HCEC 1CT (cell line): ENCODE measurements around the gene MAMDC4.
"Not testable (repeated sequence)": the region's sequence is repeated elsewhere in the genome, so short reads cannot be mapped to it uniquely, and the experiment has no call there.

Experiments used
- DNase-seq: peaks from one replicate; pipeline ENCODE4 v3.0.0-alpha.2; 2017

Gene MAMDC4

DNA sequence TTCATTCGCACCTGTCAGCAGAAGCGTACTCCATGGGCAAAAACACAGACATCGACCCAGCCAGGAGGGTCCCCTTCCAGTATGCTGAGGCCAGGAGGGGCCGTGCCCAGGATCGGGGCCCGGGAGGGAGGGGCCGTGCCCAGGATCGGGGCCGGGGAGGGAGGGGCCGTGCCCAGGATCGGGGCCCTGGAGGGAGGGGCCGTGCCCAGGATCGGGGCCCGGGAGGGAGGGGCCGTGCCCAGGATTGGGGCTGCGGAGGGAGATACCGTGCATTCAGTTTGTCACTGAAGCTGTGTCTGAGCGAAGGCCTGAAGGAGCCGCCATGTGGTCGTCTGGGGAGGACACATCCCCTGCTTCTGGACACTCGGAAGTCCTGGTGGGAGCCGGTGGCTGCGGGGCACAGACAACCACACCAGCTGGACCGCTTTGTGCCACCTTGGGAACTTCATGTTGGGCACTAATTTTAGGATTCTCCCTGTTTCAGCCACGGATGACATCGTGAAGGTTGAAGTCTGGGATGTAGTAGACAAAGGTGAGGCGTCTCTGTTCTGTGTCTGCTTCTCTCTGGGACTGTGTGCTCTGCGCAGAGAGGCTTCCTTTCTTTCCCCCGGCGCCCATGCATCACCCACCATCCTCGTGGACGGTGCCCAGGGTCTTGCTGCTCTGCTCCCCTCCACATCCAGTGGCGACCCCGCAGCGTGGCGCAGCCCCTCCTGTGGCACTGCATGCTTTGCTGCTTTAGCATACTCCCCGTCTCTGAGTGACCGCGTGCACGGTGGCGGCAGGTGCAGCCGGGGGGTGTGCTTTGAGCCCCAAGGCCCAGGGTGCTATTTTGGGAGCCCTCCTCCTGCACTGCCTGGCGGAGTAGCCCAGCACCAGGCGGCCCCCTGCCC is 26.6 kb upstream of the MAMDC4 start:
- no peak for DNase-seq

DNA sequence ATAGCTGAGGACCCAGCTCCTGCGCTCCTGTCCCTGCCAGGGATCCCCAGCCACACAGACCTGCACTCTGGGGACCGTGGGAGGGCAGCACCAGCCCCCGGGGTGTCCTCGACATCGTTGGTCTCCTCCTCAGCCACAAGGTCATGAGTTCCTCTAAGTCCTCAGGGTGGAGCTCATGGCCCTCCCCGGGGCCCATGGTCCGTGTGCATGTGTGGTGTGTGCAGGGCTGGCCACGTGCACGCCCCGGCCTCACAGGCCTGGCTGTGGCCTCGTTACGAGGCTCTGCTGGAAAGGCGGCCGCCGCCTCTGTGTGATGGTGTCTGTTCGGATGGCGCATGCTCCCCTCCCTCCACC is 26.0 kb upstream of the MAMDC4 start:
- DNase-seq = no peak

DNA sequence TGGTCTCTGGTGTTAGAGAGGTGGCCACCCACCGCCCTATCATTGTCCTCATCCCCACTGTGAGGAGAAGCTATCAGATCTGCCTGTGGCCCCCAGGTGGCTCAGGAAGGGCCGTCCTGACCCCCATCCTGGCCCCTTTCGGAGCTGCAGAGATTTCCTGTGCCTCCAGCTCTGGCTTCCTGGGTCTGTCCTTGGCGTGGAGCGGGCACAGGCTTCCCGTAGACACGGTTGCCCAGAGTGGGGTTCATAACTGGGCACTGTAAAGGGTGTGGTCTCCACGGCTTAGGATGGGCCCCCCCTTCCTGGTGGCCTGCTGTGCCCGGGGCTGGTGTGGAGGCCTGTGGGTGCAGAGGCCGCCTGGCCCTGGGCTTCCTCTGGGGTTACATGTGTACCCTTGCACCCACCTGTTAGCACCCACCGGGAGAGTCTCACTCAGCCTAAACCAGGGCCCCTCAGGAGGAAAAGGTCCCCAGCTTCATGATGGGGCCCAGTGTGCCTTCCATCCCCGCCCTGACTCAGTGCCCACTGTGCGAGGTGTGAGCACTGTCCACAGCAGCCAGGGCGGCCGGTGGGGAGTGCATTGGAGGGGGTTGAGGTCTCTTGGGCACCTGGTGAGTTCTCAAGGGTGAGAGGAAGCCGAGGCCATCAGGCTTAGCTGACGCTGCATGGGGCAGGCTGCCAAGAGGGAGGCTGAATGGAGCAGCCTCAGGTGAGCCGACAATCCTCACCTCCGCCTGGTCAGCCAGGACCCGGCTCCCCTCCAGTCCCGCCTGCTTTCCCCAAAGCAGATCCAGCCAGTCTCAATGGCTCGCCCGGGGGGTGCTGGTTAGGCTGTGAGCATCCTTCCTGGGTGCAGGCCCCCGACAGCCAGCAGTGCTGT is 25.2 kb upstream of the MAMDC4 start:
- no peak for DNase-seq

DNA sequence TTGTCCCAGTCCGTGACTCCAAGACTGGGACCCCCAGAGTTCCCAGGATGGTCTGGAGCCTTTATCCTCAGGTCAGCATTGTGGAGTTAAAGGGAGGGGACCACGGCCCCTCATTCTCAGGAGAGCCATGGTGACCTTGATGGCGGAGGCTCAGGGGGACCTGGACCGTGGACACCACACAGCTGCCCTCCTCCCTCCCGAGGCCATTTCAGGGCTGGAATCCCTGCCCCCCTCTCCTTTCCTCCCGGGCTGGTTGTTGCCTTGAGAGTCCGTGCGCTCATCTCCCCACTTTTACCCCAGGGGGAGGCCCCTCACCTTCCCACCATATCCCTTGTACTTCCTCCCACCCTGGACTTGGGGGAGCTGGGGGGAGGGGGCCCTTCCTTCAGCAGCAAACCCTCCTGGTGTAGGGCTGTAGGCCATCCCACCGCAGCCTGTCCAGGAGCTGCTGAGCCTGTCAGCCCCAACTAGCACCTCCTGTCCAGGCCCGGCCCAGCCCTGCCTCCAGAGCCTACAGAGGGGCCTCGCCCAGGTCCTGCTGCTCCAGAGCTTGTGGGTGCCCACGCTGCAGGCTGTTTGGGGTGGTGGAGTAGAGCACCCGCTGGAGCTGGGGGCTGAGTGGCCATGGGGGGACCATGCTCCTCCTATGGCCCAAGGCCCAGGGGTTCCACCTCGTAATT is 24.2 kb upstream of the MAMDC4 start:
- DNase-seq = no peak

DNA sequence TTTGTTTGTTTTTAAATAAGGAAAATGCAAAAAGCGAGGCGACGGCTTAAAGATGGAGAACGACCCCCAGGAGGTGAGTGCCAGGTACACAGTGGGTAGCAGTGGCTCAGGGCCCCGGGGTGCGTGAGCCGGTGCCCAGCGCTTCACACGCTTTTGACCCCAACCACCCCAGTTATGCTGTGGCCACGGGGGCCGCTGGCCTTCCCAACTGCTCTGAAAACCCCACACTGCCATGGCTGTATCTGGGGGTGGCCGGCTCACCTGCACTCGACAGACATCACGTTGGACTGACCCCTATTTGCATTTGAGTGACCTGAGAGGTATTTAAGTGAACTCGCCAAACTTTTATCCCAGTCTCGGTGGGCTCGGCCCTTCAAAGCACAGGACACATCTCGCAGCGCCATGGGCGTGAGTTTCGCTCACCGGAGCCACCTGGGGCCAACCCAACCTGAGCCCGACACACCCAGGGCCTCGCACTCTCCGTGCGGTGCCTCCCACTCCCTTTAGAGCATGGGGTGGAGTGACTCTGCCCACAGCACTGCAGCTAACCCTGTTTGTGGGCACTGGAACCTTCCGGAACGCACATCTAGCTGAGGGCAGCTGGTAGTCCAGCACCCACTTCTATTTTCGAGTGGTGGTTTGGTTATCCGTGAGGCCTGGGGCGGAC is 23.5 kb upstream of the MAMDC4 start:
- DNase-seq = no peak

DNA sequence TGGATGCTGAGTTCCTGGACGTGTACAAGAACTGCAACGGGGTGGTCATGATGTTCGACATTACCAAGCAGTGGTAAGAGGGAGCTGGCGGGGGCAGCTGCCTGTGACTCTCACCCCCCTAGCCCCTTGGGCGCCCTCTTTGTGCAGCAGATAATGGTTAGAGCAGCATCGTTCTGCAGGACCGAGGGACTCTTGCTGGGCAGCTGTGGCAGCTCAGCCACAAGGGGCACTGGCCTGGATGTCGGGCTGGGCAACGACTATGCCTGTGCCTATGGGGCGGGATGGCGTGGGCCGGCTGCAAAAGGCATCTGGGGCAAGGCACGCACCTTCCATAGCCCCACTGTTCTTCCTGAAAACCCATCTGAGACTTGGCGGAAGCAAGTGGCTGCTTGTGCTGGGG is 22.7 kb upstream of the MAMDC4 start:
- DNase-seq = no peak

DNA sequence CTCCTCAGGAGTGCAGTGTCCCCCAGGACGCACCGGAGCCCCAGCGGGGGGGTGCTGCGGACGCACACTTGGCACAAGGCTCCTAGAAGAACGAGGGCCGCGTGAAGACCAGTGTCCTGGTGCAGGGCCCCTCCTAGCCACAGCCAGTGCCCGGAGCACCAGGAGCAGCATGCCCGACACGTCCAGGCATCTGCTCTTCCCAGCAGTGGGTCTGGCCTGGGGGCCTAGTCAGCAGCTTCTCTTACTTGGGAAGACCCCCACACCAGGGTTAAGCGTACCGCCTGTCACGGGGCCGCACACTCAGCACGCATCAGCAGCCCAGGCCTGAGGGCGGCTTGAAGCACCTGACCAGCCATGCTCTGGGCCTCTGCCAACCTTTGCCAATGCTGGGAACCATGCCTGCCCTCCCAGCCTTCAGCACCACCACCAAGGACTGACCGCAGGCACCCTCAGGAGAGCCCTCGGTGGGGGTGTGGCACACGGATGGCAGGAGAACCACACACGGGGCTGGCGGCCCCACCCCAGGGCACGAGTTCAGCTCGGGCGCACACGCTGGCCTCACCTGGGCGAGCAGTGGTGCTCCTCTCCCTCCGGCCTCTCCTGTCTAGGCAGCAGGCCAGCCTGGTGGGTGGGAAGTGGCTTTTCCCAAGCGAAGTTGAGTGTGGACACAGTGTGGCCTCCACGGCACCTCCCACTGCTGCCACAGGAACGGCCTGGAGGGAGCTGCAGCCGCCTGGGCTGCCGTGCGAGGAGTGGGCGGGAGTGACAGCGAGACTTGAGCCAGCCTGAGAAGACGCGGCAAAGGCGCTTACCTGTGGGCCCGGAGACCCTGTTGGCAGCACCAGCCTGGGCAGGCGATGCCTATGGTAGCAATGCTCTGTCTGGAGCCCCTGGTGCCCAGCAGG is 21.9 kb upstream of the MAMDC4 start:
- DNase-seq = no peak

DNA sequence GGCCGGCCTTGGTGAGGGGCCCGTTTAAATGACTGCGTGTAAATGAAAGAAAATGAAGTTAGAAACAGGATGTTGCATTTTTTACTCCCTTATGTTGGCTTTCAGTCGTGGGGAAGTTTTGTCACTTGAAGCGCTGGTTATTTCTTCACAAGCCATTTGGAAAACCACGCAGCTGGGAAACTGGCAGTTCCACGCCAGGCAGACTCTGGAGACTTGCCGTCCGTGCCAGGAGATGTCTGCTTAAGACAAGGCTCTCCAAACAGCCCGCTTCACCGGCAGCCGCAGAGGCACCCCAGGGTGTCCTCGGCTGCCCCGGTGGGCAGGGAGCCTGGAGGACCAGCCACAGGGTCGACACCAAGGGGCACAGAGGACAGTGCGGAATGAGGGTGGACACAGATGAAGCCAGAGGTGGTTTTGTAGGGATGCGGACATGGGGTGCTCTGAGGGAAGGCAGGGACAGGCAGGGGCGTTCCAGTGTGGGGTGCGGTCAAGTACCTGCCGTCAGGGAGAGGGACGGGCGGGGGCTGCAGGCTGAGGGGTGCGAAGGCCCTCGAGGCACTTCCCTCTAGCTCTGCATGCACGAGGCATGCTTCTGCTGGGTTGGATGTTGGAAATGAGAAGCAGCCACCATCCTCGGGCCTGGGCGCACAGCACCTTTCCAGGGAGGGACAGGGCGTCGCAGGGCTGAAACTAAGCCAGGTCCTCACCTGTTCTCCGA is 21.0 kb upstream of the MAMDC4 start:
- no peak for DNase-seq

DNA sequence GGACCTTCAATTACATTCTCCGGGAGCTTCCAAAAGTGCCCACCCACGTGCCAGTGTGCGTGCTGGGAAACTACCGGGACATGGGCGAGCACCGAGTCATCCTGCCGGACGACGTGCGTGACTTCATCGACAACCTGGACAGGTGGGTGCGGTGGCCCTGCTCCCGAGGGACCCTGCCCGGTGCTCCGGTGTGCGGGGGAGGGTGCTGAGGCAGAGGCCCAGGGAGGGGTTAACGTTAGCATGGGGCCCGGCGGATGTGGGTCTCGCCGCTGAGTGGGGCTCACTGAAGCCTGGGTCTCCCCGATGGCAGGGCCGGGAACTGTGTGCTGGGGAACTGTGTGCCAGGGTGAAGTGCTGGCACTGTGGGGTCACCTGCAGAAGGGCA is 20.4 kb upstream of the MAMDC4 start:
- no peak for DNase-seq

DNA sequence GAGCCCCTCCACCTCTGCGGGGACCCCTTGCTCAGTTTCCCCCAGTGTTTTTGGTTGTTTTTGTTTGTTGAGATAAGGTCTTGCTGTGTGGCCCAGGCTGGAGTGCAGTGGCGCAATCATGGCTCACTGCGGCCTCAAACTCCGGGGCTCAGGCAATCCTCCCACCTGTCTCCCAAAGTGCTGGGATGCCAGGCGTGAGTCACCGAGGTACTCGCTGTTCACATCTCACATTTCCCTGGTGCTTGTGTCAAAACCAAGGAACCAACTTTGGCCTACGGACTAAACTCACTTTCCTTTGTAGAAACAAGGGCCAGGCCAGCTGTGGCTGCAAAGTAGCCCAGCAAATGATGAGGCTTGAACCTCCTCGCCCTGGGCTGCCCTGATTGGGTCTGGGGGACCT is 19.6 kb upstream of the MAMDC4 start:
- no peak for DNase-seq

DNA sequence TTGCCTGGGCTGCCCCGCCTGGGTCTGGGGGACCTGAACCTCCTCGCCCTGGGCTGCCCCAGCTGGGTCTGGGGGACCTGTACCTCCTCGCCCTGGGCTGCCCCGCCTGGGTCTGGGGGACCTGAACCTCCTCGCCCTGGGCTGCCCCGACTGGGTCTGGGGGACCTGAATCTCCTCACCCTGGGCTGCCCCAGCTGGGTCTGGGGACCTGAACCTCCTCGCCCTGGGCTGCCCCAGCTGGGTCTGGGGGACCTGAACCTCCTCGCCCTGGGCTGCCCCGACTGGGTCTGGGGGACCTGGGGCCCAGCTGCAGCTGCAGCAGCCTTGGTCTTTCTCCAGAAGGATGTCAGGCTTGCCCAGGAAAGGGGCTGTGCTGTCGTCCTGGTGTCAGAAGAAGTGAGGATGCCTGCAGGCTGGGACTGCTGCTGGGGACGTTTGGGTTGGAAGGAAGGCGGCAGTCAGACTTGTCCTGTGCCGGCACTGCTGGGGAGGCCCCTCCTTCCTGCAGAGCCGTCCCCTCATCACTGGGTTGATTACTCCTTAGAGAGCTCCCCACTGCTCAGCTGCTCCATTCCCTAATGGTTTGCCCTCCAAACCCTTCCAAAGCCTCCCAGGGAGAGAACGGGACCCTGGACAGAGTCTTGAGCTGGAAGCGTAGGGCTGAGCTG is 18.6 kb upstream of the MAMDC4 start:
- not testable (repeated sequence) for DNase-seq

DNA sequence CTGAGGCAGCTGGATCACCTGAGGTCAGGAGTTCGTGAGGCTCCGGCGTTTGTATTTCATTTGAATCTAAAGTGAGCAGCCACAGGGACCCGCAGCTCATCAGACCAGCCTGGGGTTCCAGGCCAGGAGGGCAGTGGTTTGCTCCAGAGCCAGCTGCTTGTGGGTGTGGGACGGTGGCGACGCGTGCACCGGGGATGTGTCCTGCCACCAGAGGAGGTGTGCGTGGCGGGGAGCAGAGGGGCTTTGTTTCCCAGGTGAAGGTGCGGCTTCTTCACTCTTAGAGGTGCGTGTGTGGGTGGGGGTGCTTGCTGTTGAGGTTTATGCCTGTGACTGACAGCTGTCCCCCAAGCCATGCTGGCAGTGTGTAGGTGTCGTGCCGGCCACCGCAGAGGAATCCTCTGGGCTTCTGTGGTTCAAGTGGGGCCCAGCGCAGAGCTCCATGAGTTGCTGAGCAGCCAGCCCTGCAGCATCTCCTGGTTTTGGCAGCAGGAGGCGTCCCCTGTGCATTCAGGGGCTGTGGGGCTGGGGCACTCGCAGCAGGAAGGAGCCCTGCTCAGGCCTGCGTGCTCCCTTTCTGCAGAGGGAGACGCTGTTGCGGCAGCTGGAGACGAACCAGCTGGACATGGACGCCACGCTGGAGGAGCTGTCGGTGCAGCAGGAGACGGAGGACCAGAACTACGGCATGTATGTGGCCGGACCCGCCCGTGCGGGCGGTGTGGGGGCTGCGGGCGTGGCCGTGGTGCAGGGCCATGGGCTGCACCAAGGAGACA is 16.8 kb upstream of the MAMDC4 start:
- no peak for DNase-seq

DNA sequence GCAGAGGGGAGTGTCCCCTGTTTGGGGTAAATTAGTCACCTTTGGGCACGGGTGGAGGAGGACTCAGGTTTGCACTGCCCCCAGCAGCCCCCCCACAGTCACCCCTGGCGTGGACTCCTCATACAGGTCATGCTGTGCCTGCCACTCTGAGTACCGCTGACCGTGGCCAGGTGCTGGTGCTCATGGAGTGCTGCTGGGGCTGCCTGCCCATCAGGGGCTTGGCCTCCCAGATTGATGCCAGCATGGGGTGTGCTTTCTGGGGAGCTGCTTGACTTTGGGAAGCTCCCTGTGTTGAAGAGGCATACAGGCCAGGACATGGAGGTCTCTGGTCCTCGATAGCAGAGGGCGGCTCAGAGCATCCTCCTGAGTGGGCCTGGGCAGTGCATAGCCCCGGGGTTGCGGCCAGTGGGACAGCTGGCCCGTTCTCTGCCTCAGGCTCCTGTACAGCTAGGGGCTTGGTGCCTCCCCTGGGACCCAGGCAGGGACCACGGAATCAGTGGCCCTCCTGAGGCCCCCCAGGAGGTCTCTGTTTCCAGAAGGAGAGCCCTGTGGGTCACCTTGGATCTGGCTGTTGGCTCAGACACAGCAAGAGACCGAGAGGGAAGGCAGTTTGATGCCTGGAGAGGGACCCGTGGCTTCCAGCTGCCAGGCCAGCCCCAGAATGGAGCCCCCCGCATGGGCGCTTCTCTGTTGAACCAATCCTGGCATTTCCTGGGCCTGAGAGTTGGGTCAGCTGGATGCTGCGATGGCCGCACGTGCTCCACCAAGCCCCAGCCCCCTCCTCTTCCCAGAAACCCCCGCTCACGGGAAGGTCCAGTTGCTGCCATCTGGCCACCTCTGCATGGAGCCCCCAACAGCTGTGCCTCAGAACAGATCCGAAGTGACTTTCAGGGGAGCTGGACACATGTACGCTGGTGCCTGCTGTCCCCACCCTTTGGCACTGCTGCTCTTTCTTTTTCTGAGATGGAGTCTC is 15.9 kb upstream of the MAMDC4 start:
- no peak for DNase-seq

DNA sequence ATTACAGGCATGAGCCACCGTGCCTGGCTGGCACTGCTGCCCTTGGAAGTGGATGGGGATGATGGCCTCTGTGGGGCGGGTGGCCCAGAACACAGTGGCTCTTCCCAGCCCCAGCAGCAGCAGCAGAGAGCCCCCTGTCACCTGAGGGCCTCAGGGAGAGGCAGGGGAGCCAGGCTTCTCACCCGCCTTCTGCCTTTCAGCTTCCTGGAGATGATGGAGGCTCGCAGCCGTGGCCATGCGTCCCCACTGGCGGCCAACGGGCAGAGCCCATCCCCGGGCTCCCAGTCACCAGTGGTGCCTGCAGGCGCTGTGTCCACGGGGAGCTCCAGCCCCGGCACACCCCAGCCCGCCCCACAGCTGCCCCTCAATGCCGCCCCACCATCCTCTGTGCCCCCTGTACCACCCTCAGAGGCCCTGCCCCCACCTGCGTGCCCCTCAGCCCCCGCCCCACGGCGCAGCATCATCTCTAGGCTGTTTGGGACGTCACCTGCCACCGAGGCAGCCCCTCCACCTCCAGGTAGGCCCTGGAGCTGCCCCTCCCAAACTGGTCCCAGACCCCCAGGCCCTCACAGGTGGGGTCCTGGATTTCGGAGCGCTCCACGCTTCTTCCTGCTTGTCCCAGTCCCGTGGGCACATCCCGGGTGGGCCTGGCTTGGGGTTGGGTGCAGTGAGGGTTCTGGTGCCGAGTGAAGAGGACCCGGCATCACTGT is 14.8 kb upstream of the MAMDC4 start:
- no peak for DNase-seq

DNA sequence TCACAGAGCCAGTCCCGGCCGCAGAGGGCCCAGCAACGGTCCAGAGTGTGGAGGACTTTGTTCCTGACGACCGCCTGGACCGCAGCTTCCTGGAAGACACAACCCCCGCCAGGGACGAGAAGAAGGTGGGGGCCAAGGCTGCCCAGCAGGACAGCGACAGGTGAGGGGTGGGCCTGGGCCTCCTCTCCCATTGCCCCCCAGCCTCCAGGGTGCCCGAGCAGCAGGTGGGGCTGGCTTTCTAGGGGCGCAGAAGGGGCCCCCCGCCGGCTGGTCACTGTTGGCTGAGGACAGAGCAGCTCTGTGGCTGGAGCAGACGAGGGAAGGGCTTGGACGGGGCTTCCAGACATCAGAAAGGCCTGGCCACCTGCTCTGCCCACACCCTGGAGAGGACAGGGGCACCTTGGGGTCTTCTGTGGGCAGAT is 14.3 kb upstream of the MAMDC4 start:
- DNase-seq = not testable (repeated sequence)

DNA sequence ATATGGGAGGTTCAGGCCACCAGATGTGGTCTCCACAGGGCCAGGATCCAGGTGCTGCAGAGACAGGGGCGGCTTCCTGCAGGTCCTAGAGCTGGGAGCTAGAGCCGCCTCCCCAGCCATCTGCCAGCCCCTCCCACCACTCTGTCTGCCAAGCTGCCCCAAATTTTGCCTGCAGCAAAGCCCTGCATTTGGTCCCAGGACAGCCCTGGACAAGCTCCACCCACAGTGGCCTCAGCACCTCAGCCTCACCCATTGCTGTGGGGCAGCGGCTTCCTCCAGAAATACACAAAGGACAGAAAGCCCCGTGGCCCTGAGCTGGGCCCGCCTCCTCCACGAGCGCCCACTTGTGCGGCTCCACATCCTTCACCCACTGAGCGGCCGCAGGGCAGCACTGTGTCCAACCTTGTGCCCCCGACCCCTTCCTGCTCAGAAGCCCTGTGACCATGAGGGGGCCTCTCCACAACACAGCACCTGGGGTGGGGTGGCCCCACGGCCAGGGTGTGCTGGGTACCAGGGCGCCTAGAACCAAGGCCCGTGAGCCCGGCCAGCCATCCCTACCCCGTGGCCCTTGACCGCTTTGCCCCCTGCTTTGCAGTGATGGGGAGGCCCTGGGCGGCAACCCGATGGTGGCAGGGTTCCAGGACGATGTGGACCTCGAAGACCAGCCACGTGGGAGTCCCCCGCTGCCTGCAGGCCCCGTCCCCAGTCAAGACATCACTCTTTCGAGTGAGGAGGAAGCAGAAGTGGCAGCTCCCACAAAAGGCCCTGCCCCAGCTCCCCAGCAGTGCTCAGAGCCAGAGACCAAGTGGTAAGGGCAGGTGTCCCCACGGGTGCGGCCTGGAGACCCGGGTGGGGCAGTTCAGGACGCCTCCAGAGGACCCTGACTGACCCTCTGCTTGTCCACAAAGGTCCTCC is 13.6 kb upstream of the MAMDC4 start:
- no peak for DNase-seq
